Hematopoietic multipotent progenitor cell treated with erythropoietin and hydrocortisone succinate and interleukin-3 and kit ligand, for 4 days (in vitro differentiated cells): ENCODE measurements around the gene CHST15.

ENCODE experiments used
- DNase-seq: peaks from one replicate; pipeline ENCODE4 v3.0.0-alpha.2; 2015

Gene CHST15

GRCh38 chr10:124092860-124093773, at the start of gene CHST15:
TSS of gene CHST15 (minus strand) at chr10:124093598. CDS start at chr10:124046212, 47,386 bp downstream.
- peak; percentile 18 for DNase-seq

- peak; percentile 27 for DNase-seq
Measured at GRCh38 chr10:124142960-124143359, 49.6 kb upstream of the CHST15 start.

- DNase-seq, result no peak
Measured at GRCh38 chr10:124142006-124142739, 48.8 kb upstream of the CHST15 start.

- no peak for DNase-seq
Measured at GRCh38 chr10:124138883-124139348, 45.5 kb upstream of the CHST15 start.

GRCh38 chr10:124138195-124138882, 44.9 kb upstream of the CHST15 start:
- DNase-seq, result no peak

GRCh38 chr10:124134251-124134893, 41.0 kb upstream of the CHST15 start:
- no peak for DNase-seq

GRCh38 chr10:124132876-124133275, 39.5 kb upstream of the CHST15 start:
- no peak for DNase-seq

- DNase-seq, result no peak
Measured at GRCh38 chr10:124132306-124132705, 38.9 kb upstream of the CHST15 start.

- DNase-seq, result no peak
Measured at GRCh38 chr10:124131172-124131571, 37.8 kb upstream of the CHST15 start.

- no peak for DNase-seq
Measured at GRCh38 chr10:124130198-124130900, 37.0 kb upstream of the CHST15 start.

- no peak for DNase-seq
Measured at GRCh38 chr10:124129471-124129870, 36.1 kb upstream of the CHST15 start.

GRCh38 chr10:124128811-124129145, 35.4 kb upstream of the CHST15 start:
- no peak for DNase-seq

GRCh38 chr10:124127965-124128810, 34.8 kb upstream of the CHST15 start:
- no peak for DNase-seq

GRCh38 chr10:124127563-124127962, 34.2 kb upstream of the CHST15 start:
- no peak for DNase-seq

GRCh38 chr10:124126983-124127385, 33.6 kb upstream of the CHST15 start:
- DNase-seq, result no peak

- DNase-seq, result no peak
Measured at GRCh38 chr10:124126145-124126982, 33.0 kb upstream of the CHST15 start.

- DNase-seq, result peak; percentile 65
Measured at GRCh38 chr10:124125305-124126116, 32.1 kb upstream of the CHST15 start.

- no peak for DNase-seq
Measured at GRCh38 chr10:124124769-124125161, 31.4 kb upstream of the CHST15 start.

GRCh38 chr10:124124123-124124768, 30.8 kb upstream of the CHST15 start:
- DNase-seq, result peak; percentile 44
